PC-3 (cell line): ENCODE data around the gene PTPRA.
"Not testable (repeated sequence)": the region's sequence is repeated elsewhere in the genome, so short reads cannot be mapped to it uniquely, and the experiment has no call there.

Experiments
- CTCF ChIP-seq: fragments of 300-600 bp; sonication (generic); conservative IDR thresholded peaks from 2 replicates; pipeline ENCODE4 v1.5.1; 2017; ENCODE audit warnings: antibody characterized with exemption, low read depth, mild to moderate bottlenecking, low read length
- EZH2 ChIP-seq: fragments of 300-600 bp; sonication (generic); IDR thresholded peaks from one replicate; pipeline ENCODE4 v1.6.1; 2017; ENCODE audit warnings: antibody characterized with exemption, mild to moderate bottlenecking, low read length; ENCODE audit not compliant: unreplicated experiment

- TF ChIP-seq CTCF, EZH2: not testable (repeated sequence)
Observed at GRCh38 chr20:3015302-3015701, 142.0 kb downstream of the PTPRA start.
